Stimulated activated CD4-positive, alpha-beta T cell treated with anti-CD3 and anti-CD28 coated beads, Interleukin-2, amount 100 ng/mL, for 48 hours (primary cell): ENCODE data around the gene TNPO1.
"Not testable (repeated sequence)": the region's sequence is repeated elsewhere in the genome, so short reads cannot be mapped to it uniquely, and the experiment has no call there.

Experiments
- DNase-seq, 2 donors: peaks; one replicate each; pipeline ENCODE4 v3.0.0-alpha.2; 2020

Gene TNPO1

GRCh38 chr5:72855821-72856220 is 39.4 kb downstream of the TNPO1 start:
- no peak for DNase-seq

- DNase-seq: no peak
These were observed 40.9 kb downstream of the TNPO1 start for GRCh38 chr5:72857396-72857795.

GRCh38 chr5:72859127-72859526 is 42.7 kb downstream of the TNPO1 start:
- no peak for DNase-seq

- no peak for DNase-seq
These were observed 44.0 kb downstream of the TNPO1 start for GRCh38 chr5:72860499-72860898.

GRCh38 chr5:72871366-72872024 is 55.0 kb downstream of the TNPO1 start:
- no peak for DNase-seq

- no peak for DNase-seq
These were observed 62.4 kb downstream of the TNPO1 start for GRCh38 chr5:72878854-72879253.

GRCh38 chr5:72882989-72883388 is 66.5 kb downstream of the TNPO1 start:
- DNase-seq: no peak

- no peak for DNase-seq
These were observed 67.4 kb downstream of the TNPO1 start for GRCh38 chr5:72883850-72884249.

GRCh38 chr5:72884892-72885291 is 68.4 kb downstream of the TNPO1 start:
- DNase-seq: no peak

- no peak for DNase-seq
These were observed 69.4 kb downstream of the TNPO1 start for GRCh38 chr5:72885824-72886223.

- DNase-seq: no peak
These were observed 72.1 kb downstream of the TNPO1 start for GRCh38 chr5:72888595-72888994.

- no peak for DNase-seq
These were observed 72.9 kb downstream of the TNPO1 start for GRCh38 chr5:72889324-72889723.

- no peak for DNase-seq
These were observed 76.4 kb downstream of the TNPO1 start for GRCh38 chr5:72892846-72893245.

- DNase-seq: no peak
These were observed 79.3 kb downstream of the TNPO1 start for GRCh38 chr5:72895758-72896157.

GRCh38 chr5:72906806-72907205 is 90.3 kb downstream of the TNPO1 start:
- no peak for DNase-seq

GRCh38 chr5:72908664-72909063 is 92.2 kb downstream of the TNPO1 start:
- DNase-seq: no peak

- no peak for DNase-seq
These were observed 100.9 kb downstream of the TNPO1 start for GRCh38 chr5:72917371-72917776.

- DNase-seq: no peak
These were observed 104.4 kb downstream of the TNPO1 start for GRCh38 chr5:72920690-72921502.

- DNase-seq: no peak
These were observed 105.4 kb downstream of the TNPO1 start for GRCh38 chr5:72921886-72922285.

- no peak for DNase-seq
These were observed 106.0 kb downstream of the TNPO1 start for GRCh38 chr5:72922422-72922821.

GRCh38 chr5:72925336-72926010 is 109.0 kb downstream of the TNPO1 start:
- no peak for DNase-seq

- DNase-seq: not testable (repeated sequence)
These were observed 116.2 kb downstream of the TNPO1 start for GRCh38 chr5:72932686-72933085.

- DNase-seq: not testable (repeated sequence)
These were observed 118.7 kb downstream of the TNPO1 start for GRCh38 chr5:72934953-72935725.
